NCI-H1694 treated with DMSO at 0.1 percent for 48 hours (cell line): ENCODE results near the gene CYBC1.

Source experiments
- DNase-seq: peaks from one replicate; lab custom pipeline; 2025; lab: John Stamatoyannopoulos, UW

Gene CYBC1

DNA sequence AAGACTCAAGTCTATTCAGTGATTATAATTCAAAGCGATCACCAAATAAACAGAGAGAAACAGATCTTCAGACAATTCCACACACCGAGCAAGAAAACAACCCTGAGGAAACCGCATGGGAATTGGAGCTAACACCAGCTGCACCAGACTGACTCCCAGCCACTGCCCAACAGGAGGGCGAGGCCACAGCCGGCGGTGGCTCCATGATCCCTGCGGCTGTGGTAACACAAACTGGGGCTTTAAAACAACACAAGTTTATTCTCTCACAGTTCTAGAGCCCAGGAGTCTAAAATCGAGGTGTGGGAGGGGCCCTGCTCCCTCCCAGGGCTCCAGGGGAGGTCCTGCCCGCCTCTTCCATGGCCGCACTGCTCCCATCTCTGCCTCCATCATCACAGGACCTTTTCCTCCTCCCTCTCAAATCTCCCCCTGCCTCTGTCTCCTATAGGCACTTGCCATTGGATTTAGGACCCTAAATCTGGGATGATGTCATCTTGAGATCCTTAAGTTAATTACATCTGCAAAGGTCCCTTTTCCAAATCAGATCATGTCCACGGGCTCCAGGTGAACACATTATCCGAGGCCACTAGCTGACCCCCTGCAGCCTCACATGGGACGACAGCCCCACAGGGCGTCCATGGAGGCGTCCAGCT, 42.1 kb downstream of the CYBC1 start:
- DNase-seq: no peak

DNA sequence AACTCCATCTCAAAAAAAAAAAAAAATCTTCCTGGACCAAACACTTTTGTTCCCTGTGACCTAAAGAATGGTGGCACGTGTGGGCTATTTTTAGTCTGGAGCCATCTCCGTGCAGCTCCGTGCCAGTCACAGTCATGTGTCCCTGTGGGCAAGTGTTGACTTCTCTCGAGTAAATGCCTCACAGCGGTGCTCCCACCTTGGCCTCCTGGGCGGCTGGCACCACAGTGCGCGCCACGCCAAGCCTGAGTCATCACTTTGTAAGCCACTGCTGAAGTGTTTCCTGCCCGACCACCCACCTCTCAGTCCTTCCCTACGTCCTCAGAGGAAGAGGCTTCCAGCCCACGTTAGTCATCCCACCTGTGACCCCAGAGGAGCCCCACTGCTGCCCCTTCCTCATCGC, 43.3 kb downstream of the CYBC1 start:
- DNase-seq: no peak

DNA sequence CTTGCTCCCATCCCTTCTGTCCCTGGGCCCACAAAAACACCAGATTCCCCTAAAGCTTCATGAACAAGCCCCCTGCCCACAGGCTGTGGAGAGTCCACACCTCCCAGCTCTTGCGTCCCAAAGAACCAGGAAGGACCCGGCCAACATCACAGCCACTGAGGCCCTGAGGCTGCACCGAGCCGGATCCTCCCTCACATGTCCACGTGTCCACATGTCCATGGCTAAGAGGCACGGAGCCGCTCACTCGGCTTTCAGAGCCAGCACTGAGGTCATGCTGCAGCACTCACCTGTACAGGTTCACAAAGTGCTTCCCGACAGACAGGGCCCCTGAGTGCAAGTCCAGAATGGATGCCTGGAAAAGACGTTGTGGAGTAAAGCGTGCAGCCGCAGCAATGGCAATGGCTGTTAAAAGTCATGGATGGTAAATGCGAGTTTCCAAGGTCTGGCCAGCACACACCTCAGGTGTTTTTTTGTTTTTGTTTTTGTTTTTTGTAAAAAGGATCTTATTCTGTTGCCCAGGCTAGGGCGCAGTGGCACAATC, 44.4 kb downstream of the CYBC1 start:
- DNase-seq: no peak

DNA sequence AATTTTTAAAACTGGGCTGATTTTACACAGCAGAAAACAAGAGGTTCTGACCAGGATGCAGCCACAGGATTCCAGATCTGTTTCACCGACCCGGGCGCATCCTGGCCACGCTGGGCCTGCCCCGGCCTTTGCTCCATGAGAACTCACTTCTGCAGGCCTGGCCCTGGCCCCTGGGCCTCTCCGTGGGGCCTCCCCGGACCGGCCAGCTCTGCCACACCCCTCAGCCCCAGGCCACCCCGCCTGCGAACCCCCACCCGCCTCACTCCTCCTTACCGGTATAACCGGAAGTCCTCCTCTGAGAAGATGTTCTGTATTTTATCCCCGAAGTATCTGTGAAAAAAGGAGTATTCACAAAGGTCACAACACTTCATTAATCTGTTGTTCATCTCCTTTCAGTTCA, 45.5 kb downstream of the CYBC1 start:
- no peak for DNase-seq

DNA sequence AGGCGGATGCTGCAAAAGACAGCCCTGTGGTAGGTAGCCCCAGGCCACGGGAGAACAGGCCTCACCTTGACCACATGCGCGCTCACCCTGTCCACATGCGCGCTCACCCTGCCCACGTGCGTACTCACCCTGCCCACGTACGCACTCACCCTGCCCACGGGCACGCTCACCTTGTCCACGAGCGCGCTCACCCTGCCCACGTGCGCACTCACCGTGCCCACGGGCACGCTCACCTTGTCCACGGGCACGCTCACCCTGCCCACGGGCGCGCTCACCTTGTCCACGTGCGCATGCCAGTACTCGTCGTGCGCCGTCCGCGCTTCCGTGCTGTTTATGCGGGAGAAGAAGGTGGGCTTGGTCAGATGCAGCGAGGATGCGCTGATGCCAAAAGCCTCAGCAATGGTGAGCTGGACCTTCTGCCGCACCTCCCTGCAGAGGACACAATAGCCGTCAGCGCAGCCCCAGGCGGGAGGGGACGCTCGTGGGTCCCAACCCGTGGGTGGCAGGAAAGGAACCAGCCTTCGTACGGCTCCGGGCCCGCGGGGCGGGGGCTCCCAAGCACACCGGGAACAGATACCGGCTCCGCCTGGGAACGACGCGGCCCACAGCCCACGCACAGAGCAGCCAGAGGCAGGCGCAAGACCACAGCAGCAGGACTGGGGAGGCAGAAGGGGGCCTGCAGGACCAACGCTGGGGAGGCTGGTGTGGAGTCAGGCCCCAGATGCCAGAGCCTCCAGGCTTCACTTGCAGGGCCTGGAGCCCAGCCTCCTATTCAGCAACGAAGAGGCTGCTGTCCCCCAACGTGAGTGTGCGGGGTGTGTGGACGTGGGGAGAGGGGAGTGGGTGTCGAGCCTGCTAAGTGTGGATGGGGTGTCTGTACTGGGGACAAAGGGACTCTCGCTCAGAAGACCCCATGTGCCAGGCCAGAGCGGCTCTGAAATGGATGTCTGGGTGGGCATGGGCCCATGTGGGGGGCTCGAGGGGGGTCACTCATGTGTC, 46.6 kb downstream of the CYBC1 start:
- DNase-seq: no peak

DNA sequence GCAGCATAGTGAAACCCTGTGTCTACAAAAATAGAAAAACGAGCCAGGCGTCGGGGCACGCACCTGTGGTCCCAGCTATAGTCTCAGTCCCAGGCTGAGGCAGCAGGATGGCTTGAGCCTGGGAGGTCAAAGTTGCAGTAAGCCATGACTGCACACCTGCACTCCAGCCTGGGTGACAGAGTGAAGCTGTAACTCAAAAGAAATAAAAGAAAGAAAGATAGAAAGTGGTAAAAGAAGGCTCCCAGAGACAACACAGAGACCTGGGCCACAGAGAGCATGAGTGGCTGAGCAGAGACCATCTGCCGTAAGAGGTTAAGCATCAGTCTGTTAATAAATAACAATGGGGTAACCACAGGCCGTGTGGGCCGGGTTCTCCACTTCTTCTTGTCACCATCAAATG, 47.7 kb downstream of the CYBC1 start:
- no peak for DNase-seq

DNA sequence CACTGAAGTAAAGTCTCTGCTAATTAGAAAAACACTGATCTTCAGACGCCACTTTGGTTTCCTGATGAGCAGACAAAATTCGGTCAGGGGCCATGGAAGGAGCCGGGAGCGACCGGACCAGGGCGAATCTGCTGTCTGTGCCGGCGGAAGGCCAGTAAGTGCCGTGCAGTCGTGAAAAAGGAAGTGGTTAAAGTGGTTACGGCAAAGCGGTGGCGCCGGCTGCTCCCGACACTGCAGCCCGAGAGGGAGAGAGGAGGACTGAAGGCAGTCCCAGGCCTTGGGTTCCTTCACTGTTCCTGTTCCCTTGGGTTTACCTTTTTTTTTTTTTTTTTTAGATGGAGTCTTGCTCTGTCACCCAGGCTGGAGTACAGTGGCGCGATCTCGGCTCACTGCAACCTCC, 49.7 kb downstream of the CYBC1 start:
- DNase-seq: no peak

DNA sequence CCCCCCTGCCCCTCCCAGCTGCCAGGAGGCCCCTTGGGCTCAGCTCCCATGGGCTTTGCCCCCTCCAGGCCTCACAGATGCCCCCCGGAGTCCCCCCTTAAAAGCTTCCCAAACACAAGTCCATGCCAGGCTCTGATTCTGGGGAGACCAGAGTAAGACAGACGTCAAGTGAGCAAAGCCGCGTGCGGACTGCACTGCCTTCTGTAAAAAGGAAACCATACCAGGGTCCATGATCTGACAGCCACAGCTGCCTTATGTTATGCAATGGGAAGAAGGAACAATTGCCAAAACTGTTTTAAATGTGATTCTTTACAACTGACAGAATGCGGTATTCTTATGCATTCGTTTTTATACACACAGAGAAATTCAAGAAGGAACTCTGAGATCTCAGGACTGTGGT, 50.3 kb downstream of the CYBC1 start:
- DNase-seq: peak; percentile 22

DNA sequence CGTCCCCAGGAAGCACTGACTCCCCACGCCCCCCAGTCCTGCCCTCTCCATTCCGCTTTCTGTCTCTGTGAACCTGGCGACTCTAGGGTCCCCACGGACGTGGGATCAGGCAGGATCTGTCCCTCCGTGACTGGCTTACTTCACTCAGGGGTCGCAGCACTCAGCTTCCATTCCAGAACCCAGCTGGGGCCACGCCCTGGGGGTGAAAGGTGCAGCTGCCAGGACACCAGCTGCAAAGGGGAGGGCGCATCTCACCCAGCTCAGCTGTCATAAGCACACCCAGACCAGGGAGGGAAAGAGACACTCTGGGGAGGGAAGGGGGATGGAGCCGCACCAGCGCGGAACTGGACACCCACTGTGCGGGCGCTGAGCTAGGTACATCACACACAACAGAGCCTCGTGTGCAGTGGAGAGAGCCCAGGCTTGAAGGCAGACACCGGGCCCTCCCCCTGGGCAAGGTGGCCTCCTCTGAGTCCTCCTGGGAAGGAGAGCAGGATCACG, 50.9 kb downstream of the CYBC1 start:
- DNase-seq: peak; percentile 75

DNA sequence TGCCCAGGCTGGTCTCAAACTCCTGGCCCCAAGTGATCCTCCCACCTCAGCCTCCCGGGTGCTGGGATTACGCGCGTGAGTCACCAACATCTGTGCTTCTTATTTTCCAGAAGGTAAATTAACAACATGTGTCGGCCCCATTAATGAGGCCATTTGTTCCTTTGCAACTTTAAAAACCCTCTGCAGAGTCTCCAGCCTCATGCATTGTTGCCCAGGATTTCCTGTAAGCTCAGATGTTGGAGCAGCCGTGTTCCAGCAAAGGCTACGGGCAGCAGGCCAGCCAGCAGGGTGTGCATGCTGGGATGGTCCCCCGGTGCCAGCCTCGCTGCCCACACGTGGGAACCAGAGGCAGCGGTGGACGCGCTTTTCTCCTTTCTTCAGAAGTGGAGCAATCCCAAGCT, 51.5 kb downstream of the CYBC1 start:
- peak; percentile 99 for DNase-seq

DNA sequence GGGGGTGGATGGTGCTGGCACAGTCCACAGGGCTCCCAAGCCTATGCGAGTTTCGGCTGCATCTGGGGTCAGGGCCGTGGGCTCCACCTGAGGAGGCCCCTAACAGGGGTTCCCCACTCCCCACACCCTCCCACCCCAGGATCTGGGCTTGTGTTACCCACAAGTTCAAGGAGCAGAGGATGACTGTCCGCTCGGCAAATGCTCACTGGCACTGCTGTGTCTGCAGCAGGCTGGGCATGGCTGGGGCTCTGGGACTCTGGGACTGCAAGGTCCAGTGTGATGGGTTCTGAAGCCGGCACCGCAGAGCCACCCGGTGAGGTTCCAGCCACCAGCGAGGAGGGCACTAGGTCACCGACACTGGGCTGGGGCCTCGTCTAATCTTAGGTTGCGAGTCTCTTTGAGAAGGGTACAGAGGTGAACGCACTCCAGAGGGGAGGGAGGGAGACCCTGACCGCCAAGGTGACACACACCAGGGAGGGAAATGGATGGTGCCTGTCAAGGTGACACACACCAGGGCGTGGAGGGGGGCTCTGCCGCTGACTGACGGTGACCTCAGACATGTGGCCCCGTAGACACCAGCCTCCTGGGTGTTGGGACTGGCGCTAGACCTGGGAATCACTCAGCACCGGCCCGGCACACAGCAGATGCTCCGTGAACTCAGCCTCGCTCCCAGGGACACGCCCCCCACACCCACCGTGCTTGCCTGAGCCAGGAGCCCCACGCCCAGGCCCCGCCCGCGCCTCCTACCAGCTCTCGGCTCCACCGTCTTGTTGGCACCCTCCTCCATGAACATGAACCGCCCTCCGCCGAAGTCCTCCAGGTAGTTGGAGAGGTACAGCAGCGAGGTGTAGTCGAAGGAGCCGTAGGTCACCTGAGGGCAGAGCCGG, 52.9 kb downstream of the CYBC1 start:
- DNase-seq: peak; percentile 18

DNA sequence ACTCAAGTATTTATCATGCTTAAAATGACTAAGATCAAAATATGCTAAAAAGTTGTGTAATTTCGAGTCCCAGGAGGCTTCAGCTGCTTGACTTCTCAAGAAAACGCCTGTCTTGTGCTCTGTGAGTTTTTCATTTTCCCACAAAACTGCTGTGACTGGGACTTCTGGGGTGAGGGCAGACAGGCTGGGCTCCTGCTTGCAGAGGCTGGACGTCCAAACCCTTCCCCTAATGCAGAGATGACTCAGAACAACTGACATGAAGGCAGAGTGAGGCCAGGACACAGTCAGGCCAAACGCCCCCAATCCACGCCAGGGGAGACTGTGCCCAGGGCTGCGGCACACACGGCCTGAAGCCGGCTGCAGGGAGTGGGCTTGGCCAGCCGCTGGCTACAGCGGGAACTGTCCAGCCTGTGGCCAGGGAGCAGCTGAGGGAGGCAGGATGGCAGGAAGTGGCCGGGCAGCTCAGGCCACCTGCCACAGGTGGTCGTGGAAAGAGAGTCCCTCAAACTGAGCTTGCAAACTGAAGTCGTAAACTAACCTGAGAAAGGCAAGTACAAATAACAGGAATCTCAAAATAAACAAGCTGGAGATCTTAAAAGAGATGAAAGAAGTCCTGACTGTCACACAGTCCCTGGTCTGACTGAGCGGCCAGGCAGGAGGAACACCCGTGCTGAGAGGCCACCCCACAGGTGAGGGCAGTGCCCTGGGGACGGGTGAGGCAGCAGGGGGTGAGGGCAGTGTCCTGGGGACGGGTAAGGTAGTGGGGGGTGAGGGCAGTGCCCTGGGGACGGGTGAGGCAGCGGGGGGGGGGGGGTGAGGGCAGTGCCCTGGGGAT, 53.7 kb downstream of the CYBC1 start:
- DNase-seq: no peak

DNA sequence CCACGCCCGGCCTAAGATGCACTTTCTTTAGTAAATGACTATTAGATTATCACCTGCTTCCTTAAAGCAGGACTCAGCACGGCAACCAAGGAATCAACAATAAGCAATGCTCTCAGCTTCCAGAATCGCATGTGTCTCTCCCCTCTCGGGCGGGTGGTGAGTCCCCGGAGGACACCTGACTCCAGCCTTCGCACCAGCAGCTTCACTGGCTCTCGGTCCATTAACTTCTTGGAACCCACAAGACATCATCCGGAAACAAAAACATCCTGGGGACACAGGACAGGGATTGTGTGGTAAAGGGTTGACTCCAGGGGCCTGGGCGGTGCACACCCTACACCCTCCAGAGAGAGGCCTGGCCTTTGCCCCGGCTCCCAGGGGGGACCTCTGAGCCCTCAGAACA, 56.3 kb downstream of the CYBC1 start:
- no peak for DNase-seq

DNA sequence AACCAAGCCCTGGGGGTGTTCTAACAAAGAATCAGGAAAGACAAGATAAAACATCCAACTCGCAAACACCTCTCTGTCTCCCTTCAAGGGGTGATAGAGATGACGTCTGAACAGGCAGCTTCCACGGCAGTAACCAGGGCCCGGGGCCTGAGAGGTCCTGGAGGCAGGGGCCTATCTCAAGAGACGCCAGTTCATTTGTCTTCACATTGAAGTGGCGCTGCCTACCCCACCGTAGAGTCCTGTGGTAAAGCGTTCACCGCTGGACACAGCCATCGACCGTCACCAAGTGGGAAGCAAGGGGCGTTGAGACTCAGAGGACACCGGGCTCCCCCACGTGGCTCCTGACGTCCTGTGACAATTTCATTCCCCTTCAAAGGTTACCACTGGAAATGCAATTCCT, 57.6 kb downstream of the CYBC1 start:
- no peak for DNase-seq
